ENCODE results near the gene DOK1.
A peak's percentile ranks its signal among the peaks of the same experiment; 100 is the strongest.

Gene DOK1

GRCh38 chr2:74515981-74516633, 38.4 kb upstream of the DOK1 start:
- DNase-seq (ENCODE audit: low read depth) = no peak
- H3K4me3 ChIP-seq (ENCODE audit: low read depth, low read length) = no peak overlapping the region
- TF ChIP-seq, protein P1, sequence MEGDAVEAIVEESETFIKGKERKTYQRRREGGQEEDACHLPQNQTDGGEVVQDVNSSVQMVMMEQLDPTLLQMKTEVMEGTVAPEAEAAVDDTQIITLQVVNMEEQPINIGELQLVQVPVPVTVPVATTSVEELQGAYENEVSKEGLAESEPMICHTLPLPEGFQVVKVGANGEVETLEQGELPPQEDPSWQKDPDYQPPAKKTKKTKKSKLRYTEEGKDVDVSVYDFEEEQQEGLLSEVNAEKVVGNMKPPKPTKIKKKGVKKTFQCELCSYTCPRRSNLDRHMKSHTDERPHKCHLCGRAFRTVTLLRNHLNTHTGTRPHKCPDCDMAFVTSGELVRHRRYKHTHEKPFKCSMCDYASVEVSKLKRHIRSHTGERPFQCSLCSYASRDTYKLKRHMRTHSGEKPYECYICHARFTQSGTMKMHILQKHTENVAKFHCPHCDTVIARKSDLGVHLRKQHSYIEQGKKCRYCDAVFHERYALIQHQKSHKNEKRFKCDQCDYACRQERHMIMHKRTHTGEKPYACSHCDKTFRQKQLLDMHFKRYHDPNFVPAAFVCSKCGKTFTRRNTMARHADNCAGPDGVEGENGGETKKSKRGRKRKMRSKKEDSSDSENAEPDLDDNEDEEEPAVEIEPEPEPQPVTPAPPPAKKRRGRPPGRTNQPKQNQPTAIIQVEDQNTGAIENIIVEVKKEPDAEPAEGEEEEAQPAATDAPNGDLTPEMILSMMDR (conservative IDR thresholded peaks at IDR 0.05; ENCODE audit: low read depth, low read length) = no peak

DNA sequence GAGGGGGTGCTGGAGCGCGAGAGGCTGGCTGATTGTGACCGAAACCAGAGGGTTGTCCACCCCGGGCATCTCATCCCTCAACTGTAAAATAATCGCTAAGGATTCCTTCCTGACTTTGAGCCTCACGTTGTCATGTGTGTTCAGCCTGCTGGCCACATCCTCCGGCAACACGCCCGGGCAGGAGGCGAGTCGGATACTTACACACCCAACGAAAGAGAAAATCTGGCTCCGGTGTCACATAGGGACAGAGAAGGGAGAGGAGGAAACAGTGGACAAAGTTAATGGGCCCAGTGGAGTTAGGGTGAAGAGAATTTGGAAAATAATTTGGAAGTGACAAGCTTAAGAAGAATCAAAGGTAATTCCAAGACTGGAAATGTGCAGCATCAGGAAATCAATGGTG, 37.9 kb upstream of the DOK1 start:
- no peak overlapping the region for H3K4me3 ChIP-seq (ENCODE audit: low read depth, low read length)
- TF ChIP-seq, protein P1 (conservative IDR thresholded peaks at IDR 0.05; ENCODE audit: low read depth, low read length) = no peak
- DNase-seq (ENCODE audit: low read depth) = no peak

- no peak overlapping the region for H3K4me3 ChIP-seq (ENCODE audit: low read depth, low read length)
- no peak for DNase-seq (ENCODE audit: low read depth)
- TF ChIP-seq, protein P1 (conservative IDR thresholded peaks at IDR 0.05; ENCODE audit: low read depth, low read length) = no peak
These were observed 32.0 kb upstream of the DOK1 start for GRCh38 chr2:74522516-74522915.

- TF ChIP-seq, protein P1 (conservative IDR thresholded peaks at IDR 0.05; ENCODE audit: low read depth, low read length) = no peak
- no peak for DNase-seq (ENCODE audit: low read depth)
- H3K4me3 ChIP-seq (ENCODE audit: low read depth, low read length) = no peak overlapping the region
These were observed 30.5 kb upstream of the DOK1 start for GRCh38 chr2:74524005-74524404.

DNA sequence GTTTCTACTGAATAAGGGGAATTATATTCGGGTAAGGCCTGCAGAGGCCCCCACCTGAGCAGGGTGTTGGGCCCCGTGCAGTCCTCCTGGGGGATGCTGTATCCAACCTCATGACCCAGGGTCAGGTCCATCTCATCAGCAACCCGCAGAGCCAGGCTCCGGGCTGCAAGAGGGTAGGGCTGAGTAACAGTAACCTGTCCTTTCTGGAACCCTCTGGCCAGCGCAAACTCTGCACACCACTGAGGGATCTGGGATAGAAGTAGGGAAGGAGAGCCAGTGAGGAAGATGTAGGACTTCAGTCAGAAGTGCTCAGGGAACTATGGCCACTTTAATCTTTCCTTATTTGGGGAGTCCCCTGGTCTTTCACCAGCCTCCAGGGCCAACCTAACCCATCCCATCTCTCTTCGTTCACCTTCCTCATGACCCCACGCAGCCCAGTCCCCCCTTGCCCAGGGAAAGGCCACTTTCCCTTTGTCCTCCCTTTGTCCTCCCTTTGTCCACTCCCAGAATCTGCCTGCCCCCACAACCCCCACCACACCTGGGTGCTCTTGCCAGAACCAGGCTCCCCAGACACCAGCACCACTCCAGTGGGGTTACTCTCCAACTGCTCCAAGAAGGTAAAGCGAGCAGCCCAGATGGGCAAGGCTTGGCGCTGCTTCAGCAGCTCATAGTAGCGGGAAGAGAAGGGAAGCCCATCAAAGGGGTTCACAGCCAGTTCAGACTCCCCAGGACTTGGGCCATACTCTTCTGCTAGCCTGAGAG, 29.4 kb upstream of the DOK1 start:
- H3K4me3 ChIP-seq (ENCODE audit: low read depth, low read length) = no peak overlapping the region
- TF ChIP-seq, protein P1 (conservative IDR thresholded peaks at IDR 0.05; ENCODE audit: low read depth, low read length) = no peak
- no peak for DNase-seq (ENCODE audit: low read depth)

GRCh38 chr2:74525717-74526648, 28.5 kb upstream of the DOK1 start, which contains the start of gene DQX1:
Gene DQX1, minus strand, starts transcription at chr2:74526231. Its CDS starts 502 bp downstream, at chr2:74525729.
- TF ChIP-seq, protein P1 (conservative IDR thresholded peaks at IDR 0.05; ENCODE audit: low read depth, low read length) = no peak
- DNase-seq (ENCODE audit: low read depth) = peak; percentile 46
- H3K4me3 ChIP-seq (ENCODE audit: low read depth, low read length) = no peak within 1 kb of the TSS
